Hematopoietic multipotent progenitor cell treated with erythropoietin and hydrocortisone succinate and interleukin-3 and kit ligand, for 8 days (in vitro differentiated cells): ENCODE results near the gene CLEC2D.
A peak's percentile ranks its signal among the peaks of the same experiment; 100 is the strongest.
"Not testable (repeated sequence)": the region's sequence is repeated elsewhere in the genome, so short reads cannot be mapped to it uniquely, and the experiment has no call there.

Experiments used
- DNase-seq: peaks from one replicate; pipeline ENCODE4 v3.0.0-alpha.2; 2015

Gene CLEC2D

GRCh38 chr12:9700606-9700956 lies 31.1 kb downstream of the CLEC2D start:
- DNase-seq = no peak

DNA sequence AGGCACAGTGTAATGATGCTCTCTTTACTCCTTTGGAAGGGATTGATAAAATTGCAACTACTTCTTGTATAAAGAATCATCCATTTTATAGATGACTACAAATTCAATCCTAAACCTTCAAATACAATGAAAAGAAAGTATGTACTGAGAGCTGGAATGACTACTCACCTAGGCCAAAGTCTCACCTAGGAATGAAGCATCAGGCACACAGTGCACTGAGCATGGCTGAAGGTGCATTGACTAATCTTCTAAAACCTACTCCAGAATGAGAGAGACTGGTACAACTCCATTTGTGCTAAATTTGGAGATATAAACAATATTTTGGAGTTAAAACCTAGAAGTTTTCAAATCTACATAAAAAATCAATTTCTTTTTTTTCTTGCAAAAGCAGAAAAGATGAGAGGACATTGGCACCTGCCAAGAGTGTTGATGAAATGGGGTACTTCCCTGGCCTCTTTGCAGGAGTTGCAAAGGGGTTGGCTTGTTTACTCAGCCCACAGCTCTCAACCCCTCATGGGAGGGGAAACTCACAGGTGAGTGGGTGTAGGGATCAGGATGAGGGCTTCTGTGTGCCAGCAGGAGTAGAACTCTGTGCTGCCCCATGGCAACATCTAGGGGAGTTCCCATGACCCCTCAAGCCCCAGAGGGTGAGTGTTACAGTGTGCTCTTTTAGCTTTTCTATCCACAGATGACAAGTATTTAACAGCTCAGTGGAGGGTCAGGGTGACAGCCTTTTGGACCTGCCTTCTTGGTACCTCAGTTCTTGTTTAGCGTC lies 32.1 kb downstream of the CLEC2D start:
- no peak for DNase-seq

DNA sequence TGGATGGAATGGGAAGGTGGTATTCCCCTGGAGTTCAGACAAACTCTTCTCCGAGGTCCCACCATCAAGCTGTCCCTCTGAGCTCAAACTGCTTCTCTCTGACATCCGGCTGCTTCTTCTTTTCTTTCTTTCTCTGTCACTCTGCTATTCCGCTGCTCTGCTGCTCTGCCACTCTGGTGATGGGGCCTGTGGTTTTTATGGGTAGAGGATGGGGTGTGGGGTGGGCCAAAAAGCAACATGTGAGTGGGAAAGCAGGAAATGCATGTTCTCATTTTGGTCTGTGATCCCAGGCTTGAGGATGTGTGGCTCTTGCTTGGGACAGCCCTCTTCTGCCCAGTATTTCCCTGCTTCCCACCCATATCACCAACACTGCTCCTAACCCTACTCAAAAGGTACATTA lies 32.7 kb downstream of the CLEC2D start:
- DNase-seq = no peak

DNA sequence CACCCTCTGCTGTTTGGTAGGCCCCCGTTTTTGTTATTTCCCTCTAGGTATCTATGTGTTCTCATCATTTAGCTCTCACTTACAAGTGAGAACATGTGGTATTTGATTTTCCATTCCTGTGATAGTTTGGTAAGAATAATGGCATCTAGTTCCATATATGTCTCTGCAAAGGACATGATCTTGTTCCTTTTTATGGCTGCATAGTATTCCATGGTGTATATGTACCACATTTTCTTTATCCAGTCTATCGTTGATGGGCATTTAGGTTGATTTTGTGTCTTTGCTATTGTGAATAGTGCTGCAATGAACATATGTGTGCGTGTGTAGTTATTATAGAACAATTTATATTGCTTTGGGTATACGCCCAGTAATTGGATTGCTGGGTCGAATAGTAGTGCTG lies 35.0 kb downstream of the CLEC2D start:
- not testable (repeated sequence) for DNase-seq

GRCh38 chr12:9706086-9706685 lies 36.7 kb downstream of the CLEC2D start:
- no peak for DNase-seq

DNA sequence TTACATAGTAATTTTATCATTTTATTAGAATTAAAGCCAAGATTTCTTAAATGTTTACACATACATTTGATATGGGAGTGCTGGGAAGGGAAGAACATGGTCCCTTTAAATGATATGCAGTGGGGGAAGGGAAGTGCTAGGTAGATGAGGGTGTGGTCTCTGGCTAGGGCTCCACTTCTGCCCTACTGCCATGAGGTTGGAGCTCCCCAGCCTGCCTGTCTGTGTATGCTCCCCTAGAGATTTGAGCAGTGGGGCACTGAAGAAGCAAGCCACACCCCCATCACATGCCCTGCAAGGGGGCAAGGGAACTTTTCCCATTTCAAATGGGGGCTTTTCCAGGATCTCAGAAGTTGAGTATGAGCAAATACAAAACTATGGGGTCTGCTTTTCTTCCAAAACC lies 37.8 kb downstream of the CLEC2D start:
- peak; percentile 20 for DNase-seq

GRCh38 chr12:9707864-9708808 lies 38.6 kb downstream of the CLEC2D start:
- peak; percentile 76 for DNase-seq

DNA sequence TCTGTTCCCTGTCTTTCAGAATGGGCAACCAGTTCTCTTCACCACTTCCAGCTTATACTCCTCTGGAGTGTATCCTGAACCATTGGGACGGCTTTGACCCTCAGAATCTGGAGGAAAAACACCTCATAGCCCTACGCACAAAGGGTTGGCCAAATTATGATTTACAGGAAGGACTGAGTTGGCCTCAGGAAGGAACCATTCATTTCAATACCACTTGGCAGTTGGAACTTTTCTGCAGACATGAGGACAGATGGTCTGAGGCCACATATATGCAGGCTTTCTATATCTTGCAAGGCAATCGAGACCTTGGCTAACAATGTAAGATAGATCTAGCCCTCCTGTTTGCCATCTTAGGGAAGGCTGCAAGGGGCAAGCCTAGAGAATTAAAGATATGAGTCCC lies 39.3 kb downstream of the CLEC2D start:
- DNase-seq = no peak

DNA sequence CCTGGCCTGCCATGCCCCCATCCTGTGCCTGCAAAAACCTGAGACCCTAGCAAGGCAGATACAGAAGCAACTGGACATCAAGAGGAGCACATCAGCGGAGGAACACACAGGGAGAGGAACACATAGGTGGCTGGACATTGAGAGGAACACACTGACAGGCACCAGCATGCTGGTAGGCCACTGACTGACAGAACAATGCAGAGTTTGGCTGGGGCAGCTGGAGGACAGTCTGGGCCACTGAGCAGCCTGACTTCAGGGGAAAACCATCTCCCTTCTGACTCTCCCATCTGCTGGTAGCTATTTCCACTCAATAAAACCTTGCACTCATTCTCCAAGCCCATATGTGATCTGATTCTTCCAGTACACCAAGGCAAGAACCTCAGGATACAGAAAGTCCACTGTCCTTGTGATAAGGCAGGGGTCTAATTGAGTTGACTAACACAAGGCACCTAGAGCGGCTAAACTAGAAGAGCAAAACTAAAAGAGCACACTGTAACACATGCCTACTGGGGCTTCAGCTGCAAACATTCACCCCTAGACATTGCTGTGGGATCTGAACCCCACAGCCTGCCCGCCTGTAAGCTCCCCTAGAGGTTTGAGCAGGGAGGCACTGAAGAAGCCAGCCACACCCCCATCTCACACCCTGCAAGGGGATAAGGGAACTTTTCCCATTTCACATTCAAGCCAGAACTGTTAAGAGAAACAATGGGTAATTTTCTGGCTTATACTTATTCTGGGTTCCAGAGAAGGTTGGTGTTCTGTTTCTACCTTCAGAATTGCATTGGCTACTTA lies 41.3 kb downstream of the CLEC2D start:
- DNase-seq = no peak

DNA sequence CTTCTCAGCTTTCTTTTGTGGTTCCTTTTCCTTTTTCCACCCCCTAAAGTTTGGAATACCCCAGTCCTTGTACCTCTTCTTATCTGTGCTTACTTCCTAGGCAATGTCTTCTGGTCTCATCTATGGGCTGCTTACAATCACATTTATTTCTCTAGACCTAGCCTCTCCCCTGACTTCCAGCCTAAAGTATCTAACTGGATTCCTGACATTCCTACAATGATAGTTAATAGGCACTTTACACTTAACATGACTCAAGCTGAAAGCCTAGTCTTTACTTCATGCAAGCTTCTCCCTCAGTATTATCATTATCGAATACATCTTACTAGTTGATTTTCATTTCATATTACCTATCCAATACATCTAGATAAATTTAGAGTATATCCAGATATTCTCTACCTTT lies 42.2 kb downstream of the CLEC2D start:
- DNase-seq = no peak

GRCh38 chr12:9713032-9713558 lies 43.6 kb downstream of the CLEC2D start:
- DNase-seq = not testable (repeated sequence)

GRCh38 chr12:9717070-9717925 lies 47.8 kb downstream of the CLEC2D start:
- DNase-seq = no peak

GRCh38 chr12:9718968-9719367 lies 49.5 kb downstream of the CLEC2D start:
- no peak for DNase-seq

- DNase-seq = no peak
These were observed 50.3 kb downstream of the CLEC2D start for GRCh38 chr12:9719790-9720189.

DNA sequence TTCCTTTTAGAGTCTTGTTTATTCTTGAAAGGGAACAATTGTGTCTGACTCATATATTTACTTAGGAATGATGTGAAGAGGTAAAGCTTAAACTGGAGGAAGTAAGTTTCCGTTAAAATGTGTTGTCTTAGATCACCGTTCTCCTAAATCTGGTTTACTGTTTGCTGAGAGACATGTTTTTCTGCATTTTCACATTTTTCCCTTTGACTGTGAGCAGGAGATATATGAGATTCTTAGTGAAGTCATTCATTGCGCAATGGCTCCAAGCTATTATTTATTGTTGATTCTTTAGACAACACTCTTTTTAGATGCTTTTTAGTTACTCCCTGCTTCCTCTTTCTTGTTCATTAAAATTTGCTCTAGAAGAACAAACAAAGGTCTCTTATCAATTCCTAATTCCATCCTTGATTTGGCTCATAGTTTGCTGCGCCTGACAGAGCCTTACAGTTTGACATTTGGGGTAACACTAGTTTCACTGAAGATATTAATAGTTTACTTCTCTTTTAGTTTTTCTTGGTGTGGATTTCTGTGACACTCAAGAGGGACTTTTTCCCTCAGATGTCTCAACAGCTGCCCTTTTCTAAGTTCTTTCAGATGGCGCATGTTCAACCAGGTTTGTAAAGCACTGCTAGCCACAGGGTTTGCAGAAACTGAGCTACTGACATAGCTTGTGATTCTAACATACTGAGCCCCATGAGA lies 52.0 kb downstream of the CLEC2D start:
- DNase-seq = no peak

DNA sequence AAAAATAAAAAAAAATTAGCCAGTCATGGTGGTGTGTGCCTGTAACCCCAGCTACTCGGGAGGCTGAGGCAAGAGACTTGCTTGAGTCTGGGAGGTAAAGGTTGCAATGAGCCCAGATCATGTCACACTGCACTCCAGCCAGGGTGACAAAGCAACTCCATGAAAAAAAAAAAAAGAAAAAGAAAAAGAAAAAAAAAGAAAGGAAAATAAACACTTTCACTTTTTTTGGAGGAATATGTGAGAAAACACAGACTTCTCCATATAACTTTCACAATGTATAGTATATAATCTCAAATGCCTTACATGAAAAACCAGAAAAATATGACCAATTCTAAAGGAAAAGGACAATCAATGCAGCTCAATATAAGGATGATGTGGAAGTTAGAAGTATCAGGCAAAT lies 54.5 kb downstream of the CLEC2D start:
- DNase-seq = no peak

- no peak for DNase-seq
These were observed 55.8 kb downstream of the CLEC2D start for GRCh38 chr12:9725213-9725870.

DNA sequence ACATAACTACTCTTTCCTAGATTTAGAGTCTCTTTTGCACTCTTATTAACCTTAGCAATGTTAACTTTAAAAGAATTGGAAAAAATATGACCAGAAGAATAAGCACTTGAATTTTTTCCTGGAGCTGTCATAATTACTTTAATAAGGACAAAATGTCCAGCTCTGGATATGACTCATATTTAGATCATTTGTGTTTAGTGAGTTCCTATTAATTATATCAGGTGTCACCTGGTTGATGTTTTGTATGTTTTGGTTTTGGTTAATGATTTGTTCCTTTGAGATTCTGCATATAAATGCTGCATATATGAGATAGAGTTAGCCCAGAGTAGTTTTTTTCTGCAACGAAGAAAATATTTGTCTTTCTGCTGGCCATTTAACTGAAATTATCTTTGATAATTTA lies 58.3 kb downstream of the CLEC2D start:
- no peak for DNase-seq

- DNase-seq = no peak
These were observed 59.6 kb downstream of the CLEC2D start for GRCh38 chr12:9729082-9729481.

GRCh38 chr12:9730011-9730410 lies 60.5 kb downstream of the CLEC2D start:
- no peak for DNase-seq
